GM19099 (cell line): Measurements from ENCODE around the gene ANKRD29.

Experiments
- POLR2A ChIP-seq: IDR thresholded peaks from 3 replicates; pipeline ENCODE4 v1.6.1; 2011; ENCODE audit warnings: low read depth; ENCODE audit not compliant: insufficient read length; ENCODE audit errors: extremely low read depth

The ANKRD29 gene

DNA sequence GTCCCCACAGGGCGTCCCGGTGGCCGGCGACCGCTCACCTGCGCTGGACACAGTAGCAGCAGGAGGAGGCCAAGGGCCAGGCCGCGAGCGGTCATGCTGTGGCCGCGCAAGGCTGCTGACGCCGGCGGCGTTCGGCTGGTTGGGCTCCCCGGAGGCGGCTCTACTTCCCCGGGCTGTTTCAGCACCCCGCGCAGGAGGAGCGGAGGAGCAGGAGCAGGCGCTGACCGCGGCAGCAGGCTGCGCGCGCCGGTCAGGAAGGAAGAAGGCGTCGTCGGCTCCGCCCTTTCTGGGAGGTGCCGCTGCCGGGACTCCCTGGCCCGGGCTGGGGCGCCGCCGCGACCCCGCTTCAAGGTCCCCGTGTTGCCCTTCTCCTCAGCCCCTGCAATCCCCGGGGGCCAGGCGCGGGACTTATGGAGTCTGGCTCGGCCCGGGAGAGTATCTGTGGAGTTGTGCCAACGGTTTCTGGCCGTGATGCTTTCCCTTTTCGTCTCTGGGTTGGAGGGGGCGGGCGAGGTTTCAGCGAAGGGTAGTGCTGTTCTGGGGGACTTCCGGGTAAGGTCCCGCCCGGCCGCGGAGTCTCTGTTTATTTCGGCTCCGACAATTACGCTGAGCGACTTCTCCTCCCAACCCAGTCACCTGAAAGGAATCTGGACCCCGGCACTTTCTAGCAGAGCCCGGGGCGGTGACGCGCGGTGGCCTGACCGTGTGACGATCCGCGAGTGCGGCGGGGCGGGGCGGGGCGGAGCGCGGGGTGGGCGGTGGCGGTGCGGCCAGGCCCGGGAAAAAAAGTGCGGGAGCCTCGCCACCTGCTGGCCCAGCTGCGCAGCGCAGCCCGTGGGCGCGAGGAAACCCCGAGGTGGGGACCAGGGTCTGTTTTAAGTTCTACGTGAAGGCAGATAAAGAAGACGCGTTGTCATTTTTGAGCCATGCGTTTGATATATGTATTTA, 76.2 kb downstream of the ANKRD29 start, which contains the start of gene NPC1:
Gene NPC1 (minus strand): TSS at position 258 of the 948 bp plus-strand sequence. CDS start 163 bp downstream, at position 95.
- peak; percentile 92 for TF ChIP-seq POLR2A

DNA sequence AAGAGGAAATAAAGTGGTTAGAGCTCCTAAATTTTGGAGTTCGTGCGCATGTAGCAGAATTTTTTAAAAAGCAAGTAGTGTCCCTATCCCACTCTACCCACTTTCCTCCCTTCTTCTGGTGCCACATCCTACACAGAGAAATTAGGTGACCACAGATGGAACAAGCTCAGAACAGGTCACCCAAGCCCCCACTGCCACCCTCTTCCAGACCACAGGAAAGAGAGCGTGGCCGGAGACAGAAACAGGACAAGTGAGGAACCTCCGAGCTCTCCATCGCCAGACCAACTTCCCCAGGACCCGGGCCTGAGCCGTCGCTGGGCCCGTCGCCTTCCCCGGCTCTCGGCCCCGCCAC, 76.8 kb downstream of the ANKRD29 start:
- no peak for TF ChIP-seq POLR2A

DNA sequence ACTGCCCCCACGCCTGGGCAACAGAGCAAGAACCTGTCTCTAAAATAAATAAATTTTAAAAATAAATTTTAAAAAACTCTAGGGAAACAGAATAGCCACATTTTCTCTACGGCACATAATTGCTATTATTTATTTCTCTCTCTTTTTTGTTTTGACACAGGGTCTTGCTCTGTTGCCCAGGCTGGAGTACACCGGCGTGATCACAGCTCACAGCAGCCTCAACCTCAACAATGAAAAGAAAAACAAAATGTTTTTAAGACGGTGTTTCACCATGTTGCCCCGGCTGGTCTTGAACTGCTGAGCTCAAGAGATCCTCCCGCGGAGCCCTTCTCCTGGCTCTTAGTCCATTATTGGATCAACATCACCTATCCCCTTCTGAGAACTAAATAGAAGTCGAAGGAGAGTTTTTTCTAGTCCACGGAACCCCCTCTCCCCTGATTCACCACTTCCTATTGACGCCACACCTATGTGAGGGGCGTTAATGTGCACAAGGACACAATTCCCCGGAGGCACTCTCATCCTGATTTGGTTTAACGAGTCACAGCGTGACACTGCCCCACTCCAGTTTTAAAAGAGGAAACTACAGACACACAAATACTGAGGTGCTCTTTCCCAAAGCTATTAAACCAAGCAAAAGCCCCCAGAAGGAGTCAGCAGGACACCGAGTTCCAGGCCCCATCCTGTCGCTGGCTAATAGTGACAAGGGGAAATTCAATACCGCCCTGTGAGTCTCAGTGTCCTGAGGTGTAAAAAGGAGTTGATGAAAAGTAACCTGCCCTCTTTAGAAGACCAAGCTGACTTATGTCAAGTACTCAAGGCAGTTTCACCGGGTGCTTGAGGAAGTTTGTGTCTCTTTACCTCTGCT, 77.5 kb downstream of the ANKRD29 start:
- TF ChIP-seq POLR2A: no peak

DNA sequence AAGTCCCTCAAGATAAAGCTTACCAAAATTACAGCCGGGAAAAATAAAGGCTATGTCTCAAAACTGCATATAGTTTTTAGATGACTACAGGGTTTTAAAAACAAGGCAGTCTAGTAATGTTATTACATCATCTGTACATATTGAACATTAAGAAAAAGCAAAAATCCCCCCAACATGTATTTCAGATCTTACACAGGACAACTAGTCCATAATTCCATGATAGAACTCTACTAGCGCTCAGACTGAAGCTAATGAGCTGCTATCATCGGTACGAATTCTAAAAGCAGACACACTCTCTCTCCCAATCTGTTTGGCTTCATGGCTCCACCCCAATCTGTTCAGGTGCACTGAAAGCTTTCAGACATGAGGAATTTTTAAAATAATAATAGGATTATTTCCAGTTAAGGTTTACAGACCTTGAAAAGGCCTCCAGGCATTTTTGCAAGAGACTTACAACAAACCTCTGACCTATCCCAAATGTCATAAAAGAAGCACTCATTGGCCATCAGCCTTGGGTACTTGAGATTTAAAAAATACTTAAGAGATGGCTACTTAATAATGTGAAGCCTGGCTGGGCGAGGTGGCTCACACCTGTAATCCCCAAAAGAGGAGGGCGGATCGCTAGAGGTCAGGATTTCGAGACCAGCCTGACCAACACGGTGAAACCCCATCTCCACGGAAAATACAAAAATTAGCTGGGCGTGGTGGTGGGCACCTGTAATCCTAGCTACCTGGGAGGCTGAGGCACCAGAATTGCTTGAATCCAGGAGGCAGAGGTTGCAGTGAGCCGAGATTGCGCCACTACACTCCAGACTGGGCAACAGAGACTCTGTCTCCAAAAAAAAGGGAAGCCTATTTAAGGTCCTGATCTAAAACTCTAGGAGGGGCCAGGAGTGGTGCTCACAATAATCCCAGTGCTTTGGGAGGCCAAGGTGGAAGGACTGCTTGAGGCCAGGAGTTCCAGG, 78.4 kb downstream of the ANKRD29 start:
- TF ChIP-seq POLR2A: no peak

DNA sequence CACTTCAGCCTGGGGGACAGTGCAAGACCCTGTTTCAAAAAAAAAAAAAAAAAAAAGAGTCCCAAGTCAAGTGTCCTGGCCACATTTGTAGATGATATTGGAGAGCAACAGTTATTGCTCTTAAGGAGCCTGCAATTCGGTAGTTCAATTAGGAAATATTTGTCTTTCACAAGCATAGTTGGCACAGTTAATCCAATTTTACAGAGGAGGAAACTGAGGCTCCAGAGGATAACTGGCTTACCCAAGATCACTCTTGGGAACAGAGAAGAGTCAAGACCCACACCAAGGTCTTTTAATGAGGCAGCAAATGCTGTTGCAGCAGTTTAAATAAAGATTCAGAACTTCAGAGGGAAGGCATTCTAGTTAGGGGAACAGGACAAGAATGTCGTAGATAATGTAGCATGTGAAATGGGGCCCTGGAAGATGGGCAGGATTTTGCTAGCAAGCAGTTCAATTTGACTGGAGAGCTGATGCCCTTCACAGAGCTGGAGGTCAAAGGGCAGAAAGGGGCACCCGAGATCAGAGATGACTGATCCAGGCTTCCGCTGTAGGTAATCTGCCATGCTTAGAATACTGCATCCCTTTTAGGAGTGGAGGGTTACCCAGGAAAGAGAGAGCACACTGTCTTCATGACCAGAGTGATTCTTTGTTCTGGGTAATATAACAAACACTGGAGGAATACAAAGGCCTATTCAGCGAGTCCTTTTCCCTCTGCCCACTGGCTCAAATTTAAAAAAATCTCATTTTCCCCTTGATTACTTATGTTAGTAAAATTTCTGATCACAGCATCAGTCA, 79.4 kb downstream of the ANKRD29 start:
- no peak for TF ChIP-seq POLR2A

DNA sequence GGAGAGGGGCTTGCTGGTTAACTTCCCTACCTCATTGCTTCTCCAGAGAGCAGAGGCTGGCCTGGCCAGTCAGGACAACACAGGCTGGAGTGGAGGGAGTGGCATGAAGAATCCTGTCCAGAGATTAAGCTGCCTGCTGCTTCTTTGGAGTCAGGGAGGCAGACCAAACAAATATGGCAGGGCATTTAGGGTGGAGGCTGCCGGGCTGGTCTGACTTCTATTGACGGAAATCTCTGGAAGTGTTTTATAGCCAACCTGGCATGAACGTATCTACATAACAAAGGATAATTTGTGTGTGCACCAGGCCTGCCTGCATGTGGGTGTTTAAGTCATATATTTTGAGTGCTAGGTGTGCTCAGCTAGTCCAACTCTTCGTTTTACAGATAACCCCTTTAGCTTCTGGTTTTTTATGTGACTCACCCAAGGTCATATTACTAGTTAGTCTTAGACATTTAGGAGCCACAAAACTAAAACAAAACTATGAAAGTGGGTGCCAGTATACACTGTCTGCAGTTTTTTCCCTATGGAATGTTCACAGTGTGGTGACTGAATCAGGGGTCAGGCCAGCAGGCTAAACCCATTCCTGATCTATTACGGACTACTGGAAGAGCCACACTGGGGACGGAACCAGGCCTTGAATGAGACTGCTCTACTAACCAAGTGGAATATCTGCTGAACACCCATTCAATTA, 81.9 kb downstream of the ANKRD29 start:
- no peak for TF ChIP-seq POLR2A

DNA sequence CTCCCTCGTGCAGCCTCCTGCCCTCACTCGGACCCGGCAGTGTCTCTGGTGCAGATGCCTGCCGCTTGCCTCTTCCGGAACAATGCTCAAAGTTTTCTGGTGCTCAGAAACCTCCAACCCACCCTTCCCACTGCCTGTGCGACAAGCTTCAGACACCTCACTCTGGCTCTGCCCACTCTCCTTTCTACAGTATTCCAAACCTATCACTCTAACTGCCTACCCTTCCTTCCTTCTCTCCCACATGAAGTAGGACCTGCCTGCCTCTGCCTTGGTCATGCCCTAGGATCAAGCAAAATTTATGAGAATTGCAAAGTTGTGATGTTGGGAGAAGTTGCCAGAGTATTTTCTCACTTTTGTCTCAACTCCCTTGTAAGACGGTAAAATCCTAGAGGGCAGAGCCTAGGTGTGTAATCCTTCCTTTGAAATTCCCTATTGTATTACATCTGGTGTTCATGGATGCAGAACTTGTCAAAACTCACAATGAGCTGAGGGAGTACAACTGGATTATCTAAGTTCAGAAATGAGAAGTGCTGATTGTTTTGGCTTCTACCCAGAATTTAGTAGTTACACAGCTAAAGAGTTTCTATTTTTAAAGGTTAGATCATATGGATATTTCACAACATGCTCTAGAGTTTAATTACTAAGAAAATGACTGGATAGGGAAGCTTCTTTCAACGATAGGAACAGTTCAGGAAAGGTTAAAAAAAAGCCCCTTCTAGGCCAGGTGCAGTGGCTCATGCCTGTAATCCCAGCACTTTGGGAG, 83.6 kb downstream of the ANKRD29 start:
- TF ChIP-seq POLR2A: no peak

DNA sequence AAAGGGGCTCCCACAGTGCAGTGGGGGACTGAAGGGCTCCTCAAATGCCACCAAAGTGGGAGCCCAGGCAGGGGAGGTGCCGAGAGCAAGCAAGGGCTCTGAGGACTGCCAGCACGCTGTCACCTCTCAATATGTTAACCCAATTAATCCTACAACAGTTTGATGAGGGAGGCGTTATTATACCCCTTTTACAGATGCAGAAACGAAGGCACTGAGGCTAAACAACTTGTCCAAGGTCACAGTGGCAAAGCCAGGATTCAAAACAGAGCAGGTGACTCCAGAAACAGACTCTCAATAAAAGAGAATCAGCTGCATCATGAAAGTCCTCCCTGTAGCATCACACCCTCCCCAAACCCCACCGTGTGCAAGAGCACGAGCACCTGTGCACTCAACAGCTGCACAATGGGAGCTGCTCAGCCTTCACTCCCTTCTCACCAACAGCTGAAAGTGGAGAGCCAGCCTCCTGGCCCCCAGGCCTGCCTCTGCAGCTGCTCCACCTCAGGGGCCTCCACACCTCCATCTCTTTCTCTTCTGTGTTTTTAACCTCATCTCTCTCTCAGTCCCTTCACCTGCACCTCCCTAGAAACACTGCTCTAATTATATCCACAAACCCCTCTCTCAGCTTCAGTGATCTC, 84.5 kb downstream of the ANKRD29 start:
- TF ChIP-seq POLR2A: no peak

DNA sequence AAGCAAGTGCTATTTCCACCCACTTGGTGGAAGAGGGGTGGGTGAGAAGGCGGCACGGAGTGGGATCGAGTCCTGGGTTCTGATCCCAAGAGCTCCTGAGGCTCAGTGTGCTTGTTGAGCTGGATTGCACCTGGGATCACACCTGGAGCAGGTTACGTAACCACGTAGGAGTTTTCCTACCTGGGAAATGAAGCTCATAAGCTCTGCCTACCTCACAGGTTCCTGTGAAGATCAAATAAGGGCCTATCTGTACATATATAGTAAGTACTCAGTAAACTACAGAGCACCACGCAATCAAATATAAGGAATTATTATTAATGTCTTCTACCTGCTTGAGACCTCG, 87.4 kb downstream of the ANKRD29 start:
- TF ChIP-seq POLR2A: no peak

DNA sequence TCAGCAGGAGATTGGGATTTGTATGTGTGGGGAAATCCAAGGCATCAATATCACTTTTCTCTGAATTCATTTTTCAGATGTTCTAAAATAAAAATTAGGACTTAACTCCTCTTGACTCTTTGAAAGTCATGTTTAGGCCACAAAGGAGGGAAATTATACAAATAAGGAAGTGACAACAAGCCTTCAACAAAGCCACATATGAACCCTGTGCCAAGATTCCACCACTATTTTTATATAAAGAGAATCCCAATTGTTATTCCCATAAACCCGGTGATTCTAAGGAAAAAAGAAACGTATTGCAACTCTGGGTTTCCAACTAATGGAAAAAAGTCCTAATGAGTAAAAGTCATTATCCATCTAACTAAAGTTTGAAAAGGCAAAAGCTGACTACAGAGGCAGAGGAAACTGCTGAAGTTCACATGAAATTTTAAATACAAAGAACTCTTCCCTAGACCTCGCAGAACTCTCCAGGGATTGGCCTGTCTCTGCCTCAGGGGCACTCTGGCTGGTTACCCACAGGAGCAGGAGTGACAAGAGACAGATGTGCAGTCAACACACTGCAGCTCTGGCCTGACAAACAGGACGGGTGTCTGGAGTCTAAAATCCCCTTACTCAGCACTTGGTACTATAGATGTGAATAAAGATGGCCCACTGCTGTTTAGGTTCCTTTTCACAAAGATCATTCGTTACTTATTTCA, 88.0 kb downstream of the ANKRD29 start:
- TF ChIP-seq POLR2A: no peak

DNA sequence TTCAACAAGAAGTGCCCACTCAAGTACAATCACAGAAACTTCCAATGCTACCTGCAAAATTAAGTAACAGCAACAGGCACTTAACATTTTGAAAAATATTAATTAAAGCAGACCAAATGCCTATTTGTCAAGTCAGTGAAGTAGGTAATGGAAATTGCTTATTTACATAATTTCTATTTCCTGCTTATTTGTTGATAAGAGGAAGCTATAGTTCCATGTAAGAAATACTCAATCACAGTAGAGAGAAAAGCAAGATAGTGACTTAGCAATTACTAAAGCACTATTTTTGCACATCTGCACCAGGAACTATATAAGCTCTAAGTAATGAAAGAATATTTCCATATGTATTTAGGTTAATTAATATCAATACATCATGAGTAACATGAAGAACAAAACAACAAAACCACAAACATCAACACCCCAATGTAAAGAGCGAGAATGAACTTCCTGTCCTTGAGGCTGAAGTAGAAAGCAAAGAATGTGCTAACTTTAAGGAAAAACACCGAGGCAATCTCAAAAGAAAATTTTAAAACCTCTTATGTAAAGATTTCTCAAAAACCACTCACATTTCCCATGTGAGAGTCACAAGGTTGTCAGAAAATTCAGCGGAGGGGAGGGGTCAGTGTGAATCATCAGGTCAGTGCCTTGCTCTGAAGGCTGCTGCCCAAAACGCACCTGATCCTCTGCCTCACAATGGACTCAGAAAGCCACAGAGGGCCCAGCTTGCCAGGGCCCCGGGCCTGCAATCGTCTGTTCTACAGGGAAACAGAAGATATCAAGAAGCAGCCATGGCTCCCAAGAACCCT, 88.9 kb downstream of the ANKRD29 start:
- TF ChIP-seq POLR2A: no peak
